NCI-H1048 (cell line): Measurements from ENCODE around the gene KRTAP10-10.
"Not testable (repeated sequence)": the region's sequence is repeated elsewhere in the genome, so short reads cannot be mapped to it uniquely, and the experiment has no call there.

Experiments used
- DNase-seq: peaks from one replicate; lab custom pipeline; 2025; lab: John Stamatoyannopoulos, UW

The KRTAP10-10 gene

GRCh38 chr21:44684077-44684476 is 46.9 kb downstream of the KRTAP10-10 start:
- DNase-seq: no peak

GRCh38 chr21:44684483-44684882 is 47.3 kb downstream of the KRTAP10-10 start:
- no peak for DNase-seq

- not testable (repeated sequence) for DNase-seq
Observed at GRCh38 chr21:44685050-44685449, 47.9 kb downstream of the KRTAP10-10 start.

- DNase-seq: no peak
Observed at GRCh38 chr21:44686000-44686781, 49.0 kb downstream of the KRTAP10-10 start.

GRCh38 chr21:44686843-44687561 is 49.8 kb downstream of the KRTAP10-10 start:
- DNase-seq: no peak

- no peak for DNase-seq
Observed at GRCh38 chr21:44687671-44688070, 50.5 kb downstream of the KRTAP10-10 start.
